ENCODE data around the gene VAPB.
"Not testable (repeated sequence)": the region's sequence is repeated elsewhere in the genome, so short reads cannot be mapped to it uniquely, and the experiment has no call there.

GRCh38 chr20:58414786-58415185 lies 25.8 kb downstream of the VAPB start:
- not testable (repeated sequence) for TF ChIP-seq CTCF, POLR2A (IDR thresholded peaks at IDR 0.05)

All from Peyer's patch (tissue), 4 donors.